ENCODE data around the gene TANGO2. TPM values are rescaled to one million over a fixed set of nuclear protein-coding genes. Genes with fewer than 3 reads are reported as not detected.

Gene TANGO2
- polyA plus RNA-seq, 1 of the 3 experiments (the other 2 are of a cell fraction) = 20.7 TPM

GRCh38 chr22:20096574-20097420, 75.9 kb downstream of the TANGO2 start:
- Histone ChIP-seq H3K79me2 (ENCODE audit: insufficient read depth) (peaks cover 80% of the 10 kb centered on the region), H3K9ac (no peak overlapping the region), H3K36me3 (replicated peaks in 1 of 2; ENCODE audit: control insufficient read depth in 1 of 2, insufficient read depth in 2 of 2, low read length in 1 of 2) (peaks cover 75 to 78% of the 10 kb centered on the region in 2 experiments), H4K20me1 (ENCODE audit: insufficient read depth) (peaks cover 3% of the 10 kb centered on the region; the same call in 1 of the 2 replicates), H3K4me1 (ENCODE audit: control insufficient read depth in 1 of 2, insufficient read depth in 2 of 2, low read depth in 1 of 2, low read length in 1 of 2) (no peaks in the 10 kb centered on the region), H3K27ac (ENCODE audit: low read depth in 2 of 2, low read length in 1 of 2) (no peak overlapping the region), H3K4me2 (no peak overlapping the region), H3K4me3 (ENCODE audit: low read depth in 2 of 2, low read length in 1 of 2) (no peak overlapping the region), H3F3A (replicated peaks; ENCODE audit: insufficient read depth) (peaks cover 14% of the 10 kb centered on the region), H3K9me2 (no peaks in the 10 kb centered on the region), H3K9me3 (no peaks in the 10 kb centered on the region), H2AFZ (ENCODE audit: low read depth) (no peak overlapping the region), H3K27me3 (ENCODE audit: insufficient read depth) (no peaks in the 10 kb centered on the region)
- TF ChIP-seq SMC3 (IDR thresholded peaks at IDR 0.05; ENCODE audit: low read depth, low read length) (no peak), RAD21 (IDR thresholded peaks at IDR 0.05; ENCODE audit: low read length) (no peak), ELF1 (IDR thresholded peaks at IDR 0.05) (no peak), PBX3 (IDR thresholded peaks at IDR 0.05) (no peak), YY1 (IDR thresholded peaks at IDR 0.05; ENCODE audit: low read depth) (no peak), MXI1 (IDR thresholded peaks at IDR 0.05; ENCODE audit: low read depth, low read length) (no peak), MAX (IDR thresholded peaks at IDR 0.05; ENCODE audit: low read depth) (no peak), ZBTB33 (IDR thresholded peaks at IDR 0.05; ENCODE audit: borderline replicate concordance, low read depth) (no peak), USF1 (IDR thresholded peaks at IDR 0.05; ENCODE audit: borderline replicate concordance, low read depth) (no peak), MEF2A (IDR thresholded peaks at IDR 0.05; ENCODE audit: borderline replicate concordance, low read depth) (no peak)
- no peak for DNase-seq
- CTCF ChIA-PET = interaction anchor here (0.7 to 2.0 kb wide), 5 partner anchors 12 to 15 kb away, joined by 3 to 7 read pairs (median 3); no protein-coding TSS in a partner anchor
- POLR2A ChIA-PET = no interaction called here
- WGBS (ENCODE audit: low lambda C conversion rate) = 93% methylated on average over 2 of the region's 2 CpGs

GRCh38 chr22:20099099-20099711, 78.3 kb downstream of the TANGO2 start:
- Histone ChIP-seq H3K9ac (no peak overlapping the region), H4K20me1 (ENCODE audit: insufficient read depth) (peaks cover 7% of the 10 kb centered on the region; the same call in 1 of the 2 replicates), H3K4me1 (ENCODE audit: control insufficient read depth in 1 of 2, insufficient read depth in 2 of 2, low read depth in 1 of 2, low read length in 1 of 2) (no peaks in the 10 kb centered on the region), H3K27me3 (ENCODE audit: insufficient read depth) (no peaks in the 10 kb centered on the region), H3K27ac (ENCODE audit: low read depth in 2 of 2, low read length in 1 of 2) (no peak overlapping the region), H3K79me2 (ENCODE audit: insufficient read depth) (peaks cover 92% of the 10 kb centered on the region), H3K9me3 (no peaks in the 10 kb centered on the region), H3F3A (replicated peaks; ENCODE audit: insufficient read depth) (peaks cover 16% of the 10 kb centered on the region), H3K4me3 (ENCODE audit: low read depth in 2 of 2, low read length in 1 of 2) (no peak overlapping the region), H2AFZ (ENCODE audit: low read depth) (no peak overlapping the region), H3K4me2 (no peak overlapping the region), H3K36me3 (replicated peaks in 1 of 2; ENCODE audit: control insufficient read depth in 1 of 2, insufficient read depth in 2 of 2, low read length in 1 of 2) (peaks cover 76 to 77% of the 10 kb centered on the region in 2 experiments), H3K9me2 (no peaks in the 10 kb centered on the region)
- DNase-seq = no peak
- WGBS (ENCODE audit: low lambda C conversion rate) = 100% methylated on average over 4 of the region's 6 CpGs
- ChIA-PET POLR2A (no interaction called here), CTCF (no interaction called here)
- TF ChIP-seq YY1 (IDR thresholded peaks at IDR 0.05; ENCODE audit: low read depth) (no peak), MEF2A (IDR thresholded peaks at IDR 0.05; ENCODE audit: borderline replicate concordance, low read depth) (no peak), ELF1 (IDR thresholded peaks at IDR 0.05) (no peak), POLR2AphosphoS5 (IDR thresholded peaks at IDR 0.05; ENCODE audit: low read depth, low read length) (no peak), FOXM1 (IDR thresholded peaks at IDR 0.05; ENCODE audit: low read depth) (no peak), TCF12 (IDR thresholded peaks at IDR 0.05) (no peak), FOXJ3 (CRISPR knock-in tag; IDR thresholded peaks at IDR 0.05) (no peak), ZBTB33 (IDR thresholded peaks at IDR 0.05; ENCODE audit: borderline replicate concordance, low read depth) (no peak), TEAD4 (IDR thresholded peaks at IDR 0.05; ENCODE audit: borderline replicate concordance, insufficient read depth) (no peak), SMC3 (IDR thresholded peaks at IDR 0.05; ENCODE audit: low read depth, low read length) (no peak), NRF1 (IDR thresholded peaks at IDR 0.05; ENCODE audit: low read depth, low read length) (no peak), CTCF (IDR thresholded peaks at IDR 0.05) (no peak), RXRA (IDR thresholded peaks at IDR 0.05; ENCODE audit: borderline replicate concordance, low read depth) (no peak)
